HepG2 (cell line): ENCODE data around the gene MGAT5. TPM values are rescaled to one million over a fixed set of nuclear protein-coding genes. Genes with fewer than 3 reads are reported as not detected.

Experiments
- ATAC-seq: fragments of 200-7000 bp; cut with Tn5 transposase; 3 replicates; pipeline ENCODE4 v1.9.1; 2020; ENCODE audit warnings: mild to moderate bottlenecking, moderate library complexity
- BruUV-seq: library from RNA; stranded (reverse); fragments of 400-500 nt; replicated peaks from 2 replicates; lab custom pipeline; 2021; lab: Mats Ljungman, UMichigan
- CTCF ChIA-PET: fragments of 300-600 bp; formaldehyde crosslinking; extraction: SDS; loops from one replicate; lab custom pipeline; 2021; ENCODE audit warnings: low total read pairs, inconsistent platforms, low intra/inter-chr PET ratio; lab: Yijun Ruan, JAX
- POLR2A ChIA-PET: fragments of 350-600 bp; sonication (Branson Sonifier 250); formaldehyde crosslinking; loops from one replicate; lab custom pipeline; 2020; ENCODE audit warnings: antibody characterized with exemption, inconsistent platforms; lab: Yijun Ruan, JAX
- DNase-seq: peaks from one replicate; pipeline ENCODE4 v3.0.0-alpha.2; 2015; ENCODE audit warnings: low spot score
- FAIRE-seq: peaks from 3 replicates; lab custom pipeline; 2011; peaks lifted over from hg19 to GRCh38; lab: Jason Lieb, UNC
- H2AFZ ChIP-seq: one replicate; pipeline ENCODE4 v1.6.1; 2011; ENCODE audit warnings: low read length, inconsistent platforms
- H3K27ac ChIP-seq: fragments of 300-600 bp; 3 replicates; pipeline ENCODE4 v1.8.0; 2011; ENCODE audit warnings: mixed run types, mild to moderate bottlenecking, mixed read lengths, low read length, inconsistent platforms; ENCODE audit not compliant: insufficient read depth; ENCODE audit errors: extremely low read length
- H3K27me3 ChIP-seq, 2 experiments: fragments of 200-600 bp in 1 of 2; 2 replicates in 1 of 2; 3 replicates in 1 of 2; pipeline versions ENCODE4 v1.6.0 to v1.8.0; 2011; ENCODE audit warnings: low read length in 2 of 2, mild to moderate bottlenecking in 2 of 2, moderate library complexity in 2 of 2, inconsistent platforms in 1 of 2; ENCODE audit not compliant: insufficient read depth in 2 of 2, control insufficient read depth in 1 of 2
- H3K36me3 ChIP-seq, 2 experiments: fragments of 200-600 bp in 1 of 2; replicated peaks in 1 of 2; 2 replicates in 1 of 2; 3 replicates in 1 of 2; pipeline versions ENCODE4 v1.5.1 to v1.8.0; 2011; ENCODE audit warnings: low read length in 2 of 2, inconsistent platforms in 1 of 2; ENCODE audit not compliant: insufficient read depth in 2 of 2, control insufficient read depth in 1 of 2
- H3K4me1 ChIP-seq: 2 replicates; pipeline ENCODE4 v1.5.1; 2012; ENCODE audit warnings: low read length, inconsistent platforms; ENCODE audit not compliant: insufficient read depth
- H3K4me2 ChIP-seq: 2 replicates; pipeline ENCODE4 v1.6.0; 2011; ENCODE audit warnings: low read depth, low read length, inconsistent platforms
- H3K4me3 ChIP-seq, 3 experiments: fragments of 200-600 bp in 1 of 3; sonication (generic), shearing (Covaris generic) in 1 of 3; replicated peaks in 1 of 3; 2 replicates each; pipeline ENCODE4 v1.5.1; 2011 to 2016; ENCODE audit warnings: low read length in 3 of 3, inconsistent platforms in 2 of 3, low read depth in 2 of 3, mild to moderate bottlenecking in 2 of 3, control low read depth in 1 of 3, mixed read lengths in 1 of 3; ENCODE audit not compliant: insufficient read depth in 1 of 3
- H3K79me2 ChIP-seq: one replicate; pipeline ENCODE4 v1.6.1; 2011; ENCODE audit warnings: low read length, inconsistent platforms; ENCODE audit not compliant: insufficient read depth
- H3K9ac ChIP-seq: 2 replicates; pipeline ENCODE4 v1.6.0; 2011; ENCODE audit warnings: mild to moderate bottlenecking, low read depth, low read length, inconsistent platforms; ENCODE audit not compliant: insufficient read depth
- H3K9me3 ChIP-seq: 2 replicates; pipeline ENCODE4 v1.5.1; 2012; ENCODE audit warnings: mild to moderate bottlenecking, low read length
- H4K20me1 ChIP-seq: 2 replicates; pipeline ENCODE4 v1.6.0; 2011; ENCODE audit warnings: inconsistent platforms, mild to moderate bottlenecking, low read length, moderate library complexity; ENCODE audit not compliant: insufficient read depth
- BATF2 ChIP-seq: sonication (generic); formaldehyde crosslinking; IDR thresholded peaks from 2 replicates; pipeline ENCODE4 v1.8.0; 2022; ENCODE audit warnings: mild to moderate bottlenecking, missing genetic modification reagents, moderate library complexity
- HMG20A ChIP-seq: IDR thresholded peaks from 2 replicates; pipeline ENCODE4 v1.6.1; 2016; ENCODE audit warnings: borderline replicate concordance
- JUN ChIP-seq: sonication (generic); formaldehyde crosslinking; IDR thresholded peaks from 2 replicates; pipeline ENCODE4 v1.4.0; 2020; ENCODE audit warnings: mild to moderate bottlenecking, missing genetic modification reagents
- NCOA1 ChIP-seq: sonication (generic); formaldehyde crosslinking; IDR thresholded peaks from 2 replicates; pipeline ENCODE4 v1.9.0; 2021; ENCODE audit warnings: missing genetic modification reagents
- NFYC ChIP-seq: IDR thresholded peaks from 2 replicates; pipeline ENCODE4 v1.6.1; 2016; ENCODE audit warnings: missing genetic modification reagents, missing compliant biosample characterization
- POGZ ChIP-seq: sonication (generic); formaldehyde crosslinking; IDR thresholded peaks from 2 replicates; pipeline ENCODE4 v1.4.0; 2020; ENCODE audit warnings: mild to moderate bottlenecking, missing genetic modification reagents
- TIGD3 ChIP-seq: sonication (generic); formaldehyde crosslinking; IDR thresholded peaks from 2 replicates; pipeline ENCODE4 v1.5.1; 2020; ENCODE audit warnings: mild to moderate bottlenecking, missing genetic modification reagents, borderline replicate concordance
- ZHX1 ChIP-seq: sonication (generic); formaldehyde crosslinking; IDR thresholded peaks from 2 replicates; pipeline ENCODE4 v1.8.1; 2022; ENCODE audit warnings: low read depth, mild to moderate bottlenecking, missing genetic modification reagents
- ZKSCAN1 ChIP-seq: fragments of 150-350 bp; IDR thresholded peaks from 2 replicates; pipeline ENCODE4 v1.6.1; 2014; ENCODE audit warnings: low read length
- ZNF260 ChIP-seq: sonication (generic); formaldehyde crosslinking; IDR thresholded peaks from 2 replicates; pipeline ENCODE4 v1.4.0; 2020; ENCODE audit warnings: missing genetic modification reagents, low read depth, mild to moderate bottlenecking, borderline replicate concordance
- ZNF331 ChIP-seq: sonication (generic); formaldehyde crosslinking; IDR thresholded peaks from 2 replicates; pipeline ENCODE4 v1.4.0; 2020; ENCODE audit warnings: missing genetic modification reagents
- ZNF574 ChIP-seq: sonication (generic); formaldehyde crosslinking; IDR thresholded peaks from 2 replicates; pipeline ENCODE4 v1.4.0; 2020; ENCODE audit warnings: missing genetic modification reagents
- ZNF576 ChIP-seq: sonication (generic); formaldehyde crosslinking; IDR thresholded peaks from 2 replicates; pipeline ENCODE4 v1.4.0; 2020; ENCODE audit warnings: mild to moderate bottlenecking, missing genetic modification reagents
- ZNF788 ChIP-seq: sonication (generic); formaldehyde crosslinking; IDR thresholded peaks from 2 replicates; pipeline ENCODE4 v1.5.0; 2020; ENCODE audit warnings: mild to moderate bottlenecking, missing genetic modification reagents, borderline replicate concordance
- ZSCAN25 ChIP-seq: sonication (generic); formaldehyde crosslinking; IDR thresholded peaks from 2 replicates; pipeline ENCODE4 v1.8.0; 2022; ENCODE audit warnings: mild to moderate bottlenecking, missing genetic modification reagents
- WGBS: methylation state at CpG from one replicate; pipeline ENCODE4 v1.1.6; 2017; ENCODE audit warnings: low lambda C conversion rate; 5-methylcytosine and 5-hydroxymethylcytosine counted together
- in situ Hi-C: cut with HindIII; loops from 2 replicates; pipeline ENCODE4 v1.10.0; 2017; ENCODE audit warnings: low pct_unique_long_range_greater_than_20kb; ENCODE audit not compliant: extremely low pct_ligation_motif_present
- intact Hi-C: fragments of 100-400 bp; cut with micrococcal nuclease; formaldehyde crosslinking; loops from one replicate; pipeline ENCODE4 v1.10.0; 2022; ENCODE audit not compliant: unreplicated experiment
- polyA plus RNA-seq, 8 experiments: library from polyadenylated mRNA; depleted of rRNA in 3 of 8; stranded (reverse) in 7 of 8; unstranded in 1 of 8; fragments of >200 nt; fragmentation: Illumina TruSeq in 4 of 8; extraction: Trizol in 4 of 8; gene quantifications; 2 replicates each; pipeline versions ENCODE4 v1.2.1 to v1.2.3, GENCODE V29; 2011 to 2016; ENCODE audit warnings: low read depth in 4 of 8, missing spikeins in 1 of 8, mixed read lengths in 1 of 8; ENCODE audit not compliant: insufficient read depth in 1 of 8
- total RNA-seq, 5 experiments: library from RNA; depleted of rRNA; stranded (reverse); fragments of >200 nt; fragmentation: Illumina TruSeq; extraction: Trizol; gene quantifications; 2 replicates each; pipeline ENCODE4 v1.2.3, GENCODE V29; 2016; ENCODE audit warnings: low read depth in 1 of 5
- TF ChIP-seq, protein P1 (sequence below): sonication (generic); formaldehyde crosslinking; conservative IDR thresholded peaks from 2 replicates; pipeline ENCODE4 v1.8.0; 2022; ENCODE audit warnings: mild to moderate bottlenecking, moderate library complexity, missing genetic modification reagents

MGAT5 gene
- total and polyA plus RNA-seq, 2 of the 13 experiments (the other 11 are each of a cell fraction or from before 2014, with no cell fraction given) = 33.1 to 60.2 TPM

- intact Hi-C loops = no loop called here
- no peak overlapping the region for H3K4me2 ChIP-seq
- H3K36me3 ChIP-seq = peaks cover 8 to 46% of the 10 kb centered on the region in 2 experiments
- ChIA-PET POLR2A (no interaction called here), CTCF (no interaction called here)
- H4K20me1 ChIP-seq = no peaks in the 10 kb centered on the region
- H3K9me3 ChIP-seq = no peaks in the 10 kb centered on the region
- no peak for ATAC-seq
- H3K4me3 ChIP-seq = no peak overlapping the region
- in situ Hi-C loops = no loop called here
- H3K79me2 ChIP-seq = peaks cover 5% of the 10 kb centered on the region
- H3K4me1 ChIP-seq = peaks cover 40% of the 10 kb centered on the region
- no peak for DNase-seq
- FAIRE-seq = no peak
- no peak overlapping the region for H3K9ac ChIP-seq
- H3K27me3 ChIP-seq = no peaks in the 10 kb centered on the region
- BruUV-seq = no TSS peak
- H3K27ac ChIP-seq = no peak overlapping the region
- WGBS = 83% methylated on average over 3 of the region's 3 CpGs
- H2AFZ ChIP-seq = no peak overlapping the region
- no peak for TF ChIP-seq BATF2
- TF ChIP-seq HMG20A = no peak
- no peak for TF ChIP-seq ZHX1
- TF ChIP-seq ZNF331 (CRISPR knock-in tag) = no peak
- no peak for TF ChIP-seq ZNF576 (CRISPR knock-in tag)
- TF ChIP-seq POGZ (CRISPR knock-in tag) = no peak
- TF ChIP-seq ZNF788 (CRISPR knock-in tag) = no peak
- TF ChIP-seq ZKSCAN1 = no peak
- TF ChIP-seq NFYC = no peak
- TF ChIP-seq, protein P1, sequence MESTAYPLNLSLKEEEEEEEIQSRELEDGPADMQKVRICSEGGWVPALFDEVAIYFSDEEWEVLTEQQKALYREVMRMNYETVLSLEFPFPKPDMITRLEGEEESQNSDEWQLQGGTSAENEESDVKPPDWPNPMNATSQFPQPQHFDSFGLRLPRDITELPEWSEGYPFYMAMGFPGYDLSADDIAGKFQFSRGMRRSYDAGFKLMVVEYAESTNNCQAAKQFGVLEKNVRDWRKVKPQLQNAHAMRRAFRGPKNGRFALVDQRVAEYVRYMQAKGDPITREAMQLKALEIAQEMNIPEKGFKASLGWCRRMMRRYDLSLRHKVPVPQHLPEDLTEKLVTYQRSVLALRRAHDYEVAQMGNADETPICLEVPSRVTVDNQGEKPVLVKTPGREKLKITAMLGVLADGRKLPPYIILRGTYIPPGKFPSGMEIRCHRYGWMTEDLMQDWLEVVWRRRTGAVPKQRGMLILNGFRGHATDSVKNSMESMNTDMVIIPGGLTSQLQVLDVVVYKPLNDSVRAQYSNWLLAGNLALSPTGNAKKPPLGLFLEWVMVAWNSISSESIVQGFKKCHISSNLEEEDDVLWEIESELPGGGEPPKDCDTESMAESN (CRISPR knock-in tag) = no peak
- TF ChIP-seq ZNF574 (CRISPR knock-in tag) = no peak
- no peak for TF ChIP-seq NCOA1 (CRISPR knock-in tag)
- no peak for TF ChIP-seq TIGD3
- no peak for TF ChIP-seq ZSCAN25 (CRISPR knock-in tag)
- no peak for TF ChIP-seq JUN
- no peak for TF ChIP-seq ZNF260 (CRISPR knock-in tag)
Observed at GRCh38 chr2:134406736-134407135, 152.9 kb downstream of the MGAT5 start.
